Pancreas (tissue), 10 donors: Measurements from ENCODE around the gene GATA2. TPM values are rescaled to one million over a fixed set of nuclear protein-coding genes. Genes with fewer than 3 reads are reported as not detected.

Experiments used
- ATAC-seq, 4 donors: fragments of 200-7000 bp; cut with Tn5 transposase; one replicate each; pipeline versions ENCODE4 v1.8.0 to v1.9.1; 2020; ENCODE audit warnings: mild to moderate bottlenecking in 4 of 4, moderate library complexity in 4 of 4
- DNase-seq, 6 donors: peaks; one replicate each; pipeline ENCODE4 v3.0.0-alpha.2; 2020
- FAIRE-seq: peaks from 2 replicates; lab custom pipeline; 2012; peaks lifted over from hg19 to GRCh38; lab: Jason Lieb, UNC
- H3K27ac ChIP-seq, 4 donors: fragments of 200-600 bp; sonication (generic); 1 replicate in 3 of 4; 2 replicates in 1 of 4; pipeline versions ENCODE4 v1.5.0 to v1.8.0; 2020
- H3K27me3 ChIP-seq, 4 donors: fragments of 200-600 bp; one replicate each; pipeline ENCODE4 v1.8.0; 2021
- H3K36me3 ChIP-seq, 3 donors: fragments of 200-600 bp; sonication (generic) in 1 of 3; one replicate each; pipeline versions ENCODE4 v1.5.0 to v1.8.0; 2020 to 2021
- H3K4me1 ChIP-seq, 3 donors: fragments of 200-600 bp; one replicate each; pipeline ENCODE4 v1.8.0; 2021
- H3K4me3 ChIP-seq, 4 donors: fragments of 200-600 bp; sonication (generic) in 2 of 4; one replicate each; pipeline versions ENCODE4 v1.5.0 to v1.8.0; 2020 to 2021
- H3K9me3 ChIP-seq, 4 donors: fragments of 200-600 bp; one replicate each; pipeline ENCODE4 v1.8.0; 2021
- CTCF ChIP-seq, 4 donors: fragments of 200-600 bp; sonication (generic) in 3 of 4; IDR thresholded peaks; one replicate each; pipeline versions ENCODE4 v1.5.0 to v1.8.0; 2021; ENCODE audit warnings: antibody characterized with exemption in 4 of 4
- WGBS, 2 donors: extraction: QIAGEN DNeasy Blood & Tissue Kit; methylation state at CpG; one replicate each; pipeline ENCODE4 v1.1.7; 2013; 5-methylcytosine and 5-hydroxymethylcytosine counted together
- intact Hi-C, 3 donors: fragments of 100-400 bp; cut with DNase I; formaldehyde crosslinking; loops; one replicate each; pipeline versions ENCODE4 v1.11.1 to v1.14.2; 2022
- polyA plus RNA-seq, 2 donors: library from polyadenylated mRNA; stranded (reverse); fragments of 200-250 nt; gene quantifications; one replicate each; pipeline ENCODE4 v1.2.3, GENCODE V29; 2013
- total RNA-seq, 6 donors: library from RNA; stranded (reverse); fragmentation: NEBNext Ultra II Directional in 4 of 6; extraction: Animal tissue kit (Norgen Biotek cat#: 25700) in 4 of 6; gene quantifications; one replicate each; pipeline versions ENCODE4 v1.2.1 to v1.2.4, GENCODE V29; 2021 to 2023
- donor health status: healthy with polysubstance abuse.
- donor health status: DM: no; HTN: no; CAD: no; lungs with moderate emphysema.
- donor health status: DM: no; HTN: no; CAD: no.
- donor health status: control.
- donor health status: control.
- donor health status: Bipolar disorder and iron deficiency.
- donor health status: DM: yes; HTN: yes; CAD: no.
- donor health status: DM: no; HTN: no; CAD: no.
- donor health status: DM: no; HTN: no; CAD: no.
- donor health status: DM: yes; HTN: yes; CAD: no.

GATA2 gene
- total and polyA plus RNA-seq, 8 donors, result 6.2 to 17.1 (median 11.1) TPM

DNA sequence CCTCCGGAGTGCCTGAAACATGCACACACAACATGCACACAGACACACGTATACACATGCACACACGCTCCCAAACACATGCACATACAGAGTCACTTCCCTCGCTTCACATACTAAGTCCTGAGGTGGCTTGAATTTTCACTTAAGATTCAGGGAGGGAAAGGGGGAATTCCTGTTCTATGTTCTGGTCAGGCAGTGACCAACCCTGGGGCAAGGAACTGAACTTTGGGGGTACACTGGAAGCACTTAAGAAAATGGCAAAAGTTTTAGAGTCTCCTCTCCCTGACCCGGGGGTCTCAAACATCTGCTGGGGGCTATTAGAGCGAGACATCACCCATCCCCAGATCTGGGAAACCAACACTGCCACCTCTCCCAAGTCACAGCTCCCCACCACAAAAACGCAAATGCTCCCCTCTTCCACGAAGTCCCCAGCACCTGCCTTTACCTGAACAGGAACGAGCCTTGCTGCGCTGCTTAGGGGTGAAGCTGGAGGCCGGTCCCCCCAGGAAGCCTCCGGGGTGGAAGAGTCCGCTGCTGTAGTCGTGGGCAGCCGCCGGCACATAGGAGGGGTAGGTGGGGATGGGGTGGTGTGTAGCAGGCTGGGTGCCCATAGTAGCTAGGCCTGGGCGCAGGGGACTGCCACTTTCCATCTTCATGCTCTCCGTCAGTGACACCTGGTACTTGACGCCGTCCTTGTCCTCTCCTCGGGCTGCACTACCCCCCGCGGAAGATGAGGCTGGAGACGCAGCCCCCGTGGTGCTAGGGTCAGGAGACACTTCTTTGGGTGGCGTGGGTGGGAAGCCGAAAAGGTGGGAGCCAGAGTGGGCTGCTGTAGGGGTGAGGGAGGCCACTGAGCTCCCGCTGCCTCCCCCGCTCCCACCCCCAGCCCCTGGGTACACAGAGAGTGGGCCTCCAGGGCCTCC is 7.5 kb downstream of the GATA2 start:
- peak in 3 of 6 donors; percentile 21 to 77 (median 54) for DNase-seq
- peak overlapping the region in 1 of 4 donors; percentile 73 for H3K4me3 ChIP-seq
- H3K27me3 ChIP-seq, result no peaks in the 10 kb centered on the region
- no peaks in the 10 kb centered on the region for H3K36me3 ChIP-seq
- no peak for TF ChIP-seq CTCF (IDR thresholded peaks at IDR 0.05)
- peaks cover 0 to 3% (median 0%) of the 10 kb centered on the region in 3 donors for H3K4me1 ChIP-seq
- no peaks in the 10 kb centered on the region for H3K9me3 ChIP-seq
- intact Hi-C loops, result no loop called here
- no peak for ATAC-seq
- WGBS, 2 donors, result 56 to 66% methylated on average over 29 of the region's 29 CpGs
- H3K27ac ChIP-seq, result no peak overlapping the region
- no peak for FAIRE-seq

- intact Hi-C loops, result no loop called here
- Histone ChIP-seq H3K27ac (no peak overlapping the region), H3K9me3 (no peaks in the 10 kb centered on the region), H3K4me1 (peaks cover 0 to 3% (median 0%) of the 10 kb centered on the region in 3 donors), H3K27me3 (no peaks in the 10 kb centered on the region), H3K36me3 (no peaks in the 10 kb centered on the region), H3K4me3 (no peak overlapping the region)
- FAIRE-seq (no peak), DNase-seq (peak in 1 of 6 donors; percentile 22), ATAC-seq (no peak)
- no peak for TF ChIP-seq CTCF (IDR thresholded peaks at IDR 0.05)
- whole genome bisulfite sequencing, 2 donors, result 58 to 59% methylated on average over 16 of the region's 16 CpGs
Measured at GRCh38 chr3:128484404-128485281, 8.4 kb downstream of the GATA2 start.

DNA sequence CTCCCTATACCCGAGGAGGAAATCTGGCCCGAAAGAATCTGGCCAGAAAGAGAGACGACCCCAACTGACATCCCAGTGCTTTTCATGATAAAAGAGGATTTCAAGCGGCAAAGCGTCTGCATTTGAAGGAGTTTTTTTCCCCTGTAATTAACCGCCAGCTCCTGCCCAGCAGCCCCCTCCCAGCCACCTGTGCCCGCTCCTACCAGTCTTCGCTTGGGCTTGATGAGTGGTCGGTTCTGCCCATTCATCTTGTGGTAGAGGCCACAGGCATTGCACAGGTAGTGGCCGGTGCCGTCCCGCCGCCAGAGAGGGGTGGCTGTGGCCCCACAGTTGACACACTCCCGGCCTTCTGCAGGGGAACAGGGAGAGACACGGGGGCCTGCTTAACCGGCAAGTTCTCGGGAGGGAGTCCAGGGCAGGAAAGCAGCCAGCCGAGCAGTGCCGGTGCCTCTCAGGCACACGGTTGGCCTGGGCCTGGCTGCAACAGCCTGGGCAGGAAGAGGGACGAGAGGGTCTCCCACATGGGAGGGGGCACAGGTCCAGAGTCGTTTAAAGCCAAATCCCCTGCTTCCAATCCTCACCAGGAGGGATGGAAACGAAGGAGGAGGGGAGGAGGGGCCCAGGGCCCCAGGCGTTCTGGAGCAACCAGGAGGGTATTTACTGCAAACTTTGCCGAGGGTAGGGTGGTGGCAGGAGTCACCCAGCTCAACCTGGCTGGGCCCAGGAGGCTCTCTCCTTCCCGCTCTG is 9.2 kb downstream of the GATA2 start:
- H3K27me3 ChIP-seq, result no peaks in the 10 kb centered on the region
- no peak for TF ChIP-seq CTCF (IDR thresholded peaks at IDR 0.05)
- ATAC-seq (no peak), DNase-seq (no peak), FAIRE-seq (no peak)
- 61 to 62% methylated on average over 26 of the region's 26 CpGs for WGBS, 2 donors
- no peak overlapping the region for H3K4me3 ChIP-seq
- peaks cover 0 to 3% (median 0%) of the 10 kb centered on the region in 3 donors for H3K4me1 ChIP-seq
- intact Hi-C loops, result no loop called here
- no peaks in the 10 kb centered on the region for H3K9me3 ChIP-seq
- no peak overlapping the region for H3K27ac ChIP-seq
- no peaks in the 10 kb centered on the region for H3K36me3 ChIP-seq

GRCh38 chr3:128482666-128483656 is 10.0 kb downstream of the GATA2 start:
- no peak for ATAC-seq
- DNase-seq, result peak in 1 of 6 donors; percentile 24
- no peaks in the 10 kb centered on the region for H3K27me3 ChIP-seq
- no peaks in the 10 kb centered on the region for H3K36me3 ChIP-seq
- no peak for FAIRE-seq
- H3K27ac ChIP-seq, result no peak overlapping the region
- peaks cover 0 to 3% (median 0%) of the 10 kb centered on the region in 3 donors for H3K4me1 ChIP-seq
- 54 to 61% methylated on average over 33 of the region's 33 CpGs for WGBS, 2 donors
- no peaks in the 10 kb centered on the region for H3K9me3 ChIP-seq
- no peak for TF ChIP-seq CTCF (IDR thresholded peaks at IDR 0.05)
- no peak overlapping the region for H3K4me3 ChIP-seq
- intact Hi-C loops, result no loop called here
